HAP-1 (cell line): ENCODE measurements around the gene PCDHGB2.
A peak's percentile ranks its signal among the peaks of the same experiment; 100 is the strongest.
"Not testable (repeated sequence)": the region's sequence is repeated elsewhere in the genome, so short reads cannot be mapped to it uniquely, and the experiment has no call there.

ENCODE experiments used
- DNase-seq, 2 experiments: peaks; one replicate each; pipeline ENCODE4 v3.0.0-alpha.2; 2016 to 2020; ENCODE audit warnings: low spot score in 2 of 2
- H3K27me3 ChIP-seq: fragments of 250-450 bp; sonication (Bioruptor Pico); 2 replicates; pipeline ENCODE4 v1.5.1; 2020; ENCODE audit warnings: low read depth, mild to moderate bottlenecking, moderate library complexity
- H3K36me3 ChIP-seq: fragments of 250-450 bp; sonication (Bioruptor Pico); replicated peaks from 2 replicates; pipeline ENCODE4 v1.5.1; 2020; ENCODE audit warnings: mild to moderate bottlenecking
- H3K4me1 ChIP-seq: fragments of 250-450 bp; sonication (Bioruptor Pico); 2 replicates; pipeline ENCODE4 v1.5.1; 2020; ENCODE audit warnings: mild to moderate bottlenecking
- H3K4me3 ChIP-seq: fragments of 250-450 bp; sonication (Bioruptor Pico); 2 replicates; pipeline ENCODE4 v1.5.1; 2020; ENCODE audit warnings: mild to moderate bottlenecking, moderate library complexity
- H3K9me3 ChIP-seq: fragments of 250-450 bp; sonication (Bioruptor Pico); 2 replicates; pipeline ENCODE4 v1.5.1; 2020; ENCODE audit warnings: mild to moderate bottlenecking, moderate library complexity
- in situ Hi-C: fragments of 300-500 bp; cut with MboI; formaldehyde crosslinking; loops from 3 replicates; pipeline ENCODE4 v1.14.3; 2020; ENCODE audit warnings: low sequenced_read_pairs, inconsistent platforms, mixed read lengths

The PCDHGB2 gene

GRCh38 chr5:141384471-141385267 is 24.9 kb downstream of the PCDHGB2 start:
- in situ Hi-C loops = no loop called here
- H3K4me1 ChIP-seq = no peaks in the 10 kb centered on the region
- H3K9me3 ChIP-seq = no peaks in the 10 kb centered on the region
- DNase-seq = no peak
- H3K27me3 ChIP-seq = no peaks in the 10 kb centered on the region
- H3K4me3 ChIP-seq = no peak overlapping the region
- H3K36me3 ChIP-seq = no peaks in the 10 kb centered on the region

GRCh38 chr5:141387557-141388311 is 27.9 kb downstream of the PCDHGB2 start, which contains the start of gene PCDHGB4:
PCDHGB4 (plus strand) TSS chr5:141387698; CDS start chr5:141387885, 187 bp downstream.
- H3K36me3 ChIP-seq, H3K4me3 ChIP-seq, H3K9me3 ChIP-seq, H3K4me1 ChIP-seq, H3K27me3 ChIP-seq, in situ Hi-C loops, DNase-seq: not testable (repeated sequence)

- Histone ChIP-seq H3K9me3 (no peaks in the 10 kb centered on the region), H3K4me3 (no peak overlapping the region), H3K36me3 (no peaks in the 10 kb centered on the region), H3K4me1 (no peaks in the 10 kb centered on the region), H3K27me3 (no peaks in the 10 kb centered on the region)
- DNase-seq = no peak
- in situ Hi-C loops = no loop called here
Observed at GRCh38 chr5:141388661-141389060, 28.9 kb downstream of the PCDHGB2 start.

GRCh38 chr5:141389153-141390042 is 29.6 kb downstream of the PCDHGB2 start:
- in situ Hi-C loops = no loop called here
- Histone ChIP-seq H3K9me3 (no peaks in the 10 kb centered on the region), H3K4me1 (no peaks in the 10 kb centered on the region), H3K36me3 (no peaks in the 10 kb centered on the region), H3K27me3 (no peaks in the 10 kb centered on the region), H3K4me3 (no peak overlapping the region)
- DNase-seq = no peak

GRCh38 chr5:141392429-141393198 is 32.8 kb downstream of the PCDHGB2 start, which contains the start of gene PCDHGA8:
PCDHGA8 (plus strand) TSS chr5:141392633; CDS start chr5:141392814, 181 bp downstream.
- H3K9me3 ChIP-seq = no peaks in the 10 kb centered on the region
- in situ Hi-C loops = no loop called here
- H3K36me3 ChIP-seq = no peaks in the 10 kb centered on the region
- no peak within 1 kb of the TSS for H3K4me3 ChIP-seq
- H3K27me3 ChIP-seq = no peaks in the 10 kb centered on the region
- H3K4me1 ChIP-seq = no peaks in the 10 kb centered on the region
- no peak for DNase-seq

- Histone ChIP-seq H3K4me1 (no peaks in the 10 kb centered on the region), H3K4me3 (no peak overlapping the region), H3K9me3 (no peaks in the 10 kb centered on the region), H3K27me3 (no peaks in the 10 kb centered on the region), H3K36me3 (no peaks in the 10 kb centered on the region)
- in situ Hi-C loops = no loop called here
- DNase-seq = no peak
Observed at GRCh38 chr5:141393267-141393666, 33.5 kb downstream of the PCDHGB2 start.

GRCh38 chr5:141394401-141395187 is 34.8 kb downstream of the PCDHGB2 start:
- H3K4me1 ChIP-seq, in situ Hi-C loops, DNase-seq, H3K9me3 ChIP-seq, H3K36me3 ChIP-seq, H3K4me3 ChIP-seq, H3K27me3 ChIP-seq: not testable (repeated sequence)

GRCh38 chr5:141397756-141398551 is 38.2 kb downstream of the PCDHGB2 start, which contains the start of gene PCDHGB5:
PCDHGB5 (plus strand) TSS chr5:141397947; CDS start chr5:141398128, 181 bp downstream.
- H3K27me3 ChIP-seq, H3K9me3 ChIP-seq, H3K4me1 ChIP-seq, in situ Hi-C loops, H3K36me3 ChIP-seq, H3K4me3 ChIP-seq: not testable (repeated sequence)
- DNase-seq = peak in 1 of 2 experiments; percentile 6

GRCh38 chr5:141398608-141399007 is 38.8 kb downstream of the PCDHGB2 start:
- Histone ChIP-seq H3K36me3 (no peaks in the 10 kb centered on the region), H3K9me3 (no peaks in the 10 kb centered on the region), H3K4me1 (no peaks in the 10 kb centered on the region), H3K4me3 (no peak overlapping the region), H3K27me3 (no peaks in the 10 kb centered on the region)
- no peak for DNase-seq
- in situ Hi-C loops = no loop called here

GRCh38 chr5:141399555-141400258 is 39.9 kb downstream of the PCDHGB2 start:
- Histone ChIP-seq H3K36me3 (no peaks in the 10 kb centered on the region), H3K4me1 (no peaks in the 10 kb centered on the region), H3K27me3 (no peaks in the 10 kb centered on the region), H3K4me3 (no peak overlapping the region), H3K9me3 (no peaks in the 10 kb centered on the region)
- in situ Hi-C loops = no loop called here
- no peak for DNase-seq

GRCh38 chr5:141402553-141403243 is 42.9 kb downstream of the PCDHGB2 start, which contains the start of gene PCDHGA9:
PCDHGA9 (plus strand) TSS chr5:141402778; CDS start chr5:141402953, 175 bp downstream.
- Histone ChIP-seq H3K4me1 (no peaks in the 10 kb centered on the region), H3K27me3 (no peaks in the 10 kb centered on the region), H3K4me3 (no peak within 1 kb of the TSS), H3K9me3 (no peaks in the 10 kb centered on the region), H3K36me3 (no peaks in the 10 kb centered on the region)
- in situ Hi-C loops = no loop called here
- peak in 1 of 2 experiments; percentile 27 for DNase-seq
